Measurements from ENCODE around the gene LRRC7. TPM values are rescaled to one million over a fixed set of nuclear protein-coding genes. Genes with fewer than 3 reads are reported as not detected.

Gene LRRC7
- polyA plus RNA-seq, 1 of the 3 experiments (the other 2 are of a cell fraction) = 0.02 TPM

DNA sequence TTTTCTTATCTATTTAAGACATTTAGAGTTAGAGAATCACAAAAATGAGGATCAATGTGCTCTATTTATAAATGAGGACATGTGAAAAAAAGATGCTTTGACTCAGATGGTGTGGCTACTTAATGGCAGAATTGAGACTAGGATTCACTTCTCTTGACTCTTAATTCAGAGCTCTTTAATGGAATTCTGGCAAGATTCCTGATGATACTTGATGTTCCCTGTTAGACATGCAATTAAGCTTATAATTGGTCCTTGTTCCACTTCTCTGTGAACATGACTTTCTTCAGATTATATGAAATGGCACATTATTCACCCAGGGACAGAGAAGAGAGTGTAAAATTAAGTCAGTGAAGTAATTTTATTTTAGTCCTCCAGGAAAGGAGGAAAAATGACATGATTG lies 165.3 kb downstream of the LRRC7 start:
- H3K4me1 ChIP-seq (ENCODE audit: control insufficient read depth in 1 of 2, insufficient read depth in 2 of 2, low read depth in 1 of 2, low read length in 1 of 2) = no peaks in the 10 kb centered on the region; a peak in 2 of 4 replicates
- ChIA-PET CTCF (no interaction called here), POLR2A (no interaction called here)
- DNase-seq = no peak
- no peak overlapping the region for H2AFZ ChIP-seq (ENCODE audit: low read depth)
- H4K20me1 ChIP-seq (ENCODE audit: insufficient read depth) = no peaks in the 10 kb centered on the region
- no peaks in the 10 kb centered on the region for H3K27me3 ChIP-seq (ENCODE audit: insufficient read depth)
- H3K9ac ChIP-seq = no peak overlapping the region
- TF ChIP-seq EP300 (IDR thresholded peaks at IDR 0.05; ENCODE audit: borderline replicate concordance in 1 of 2, low read depth in 1 of 2, low read length in 1 of 2) (no peak), NRF1 (IDR thresholded peaks at IDR 0.05; ENCODE audit: low read depth, low read length) (no peak), RAD21 (IDR thresholded peaks at IDR 0.05; ENCODE audit: low read length) (no peak), SMC3 (IDR thresholded peaks at IDR 0.05; ENCODE audit: low read depth, low read length) (no peak), TEAD4 (IDR thresholded peaks at IDR 0.05; ENCODE audit: borderline replicate concordance, insufficient read depth) (no peak), CTCF (IDR thresholded peaks at IDR 0.05) (no peak)
- TF ChIP-seq, protein P1, sequence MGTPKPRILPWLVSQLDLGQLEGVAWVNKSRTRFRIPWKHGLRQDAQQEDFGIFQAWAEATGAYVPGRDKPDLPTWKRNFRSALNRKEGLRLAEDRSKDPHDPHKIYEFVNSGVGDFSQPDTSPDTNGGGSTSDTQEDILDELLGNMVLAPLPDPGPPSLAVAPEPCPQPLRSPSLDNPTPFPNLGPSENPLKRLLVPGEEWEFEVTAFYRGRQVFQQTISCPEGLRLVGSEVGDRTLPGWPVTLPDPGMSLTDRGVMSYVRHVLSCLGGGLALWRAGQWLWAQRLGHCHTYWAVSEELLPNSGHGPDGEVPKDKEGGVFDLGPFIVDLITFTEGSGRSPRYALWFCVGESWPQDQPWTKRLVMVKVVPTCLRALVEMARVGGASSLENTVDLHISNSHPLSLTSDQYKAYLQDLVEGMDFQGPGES (IDR thresholded peaks at IDR 0.05; ENCODE audit: low read depth, low read length) = no peak
- H3K9me2 ChIP-seq = no peaks in the 10 kb centered on the region
- no peak overlapping the region for H3K27ac ChIP-seq (ENCODE audit: low read depth in 2 of 2, low read length in 1 of 2)
- no peaks in the 10 kb centered on the region for H3F3A ChIP-seq (replicated peaks; ENCODE audit: insufficient read depth)
- no peaks in the 10 kb centered on the region for H3K36me3 ChIP-seq (replicated peaks in 1 of 2; ENCODE audit: control insufficient read depth in 1 of 2, insufficient read depth in 2 of 2, low read length in 1 of 2)
- no peaks in the 10 kb centered on the region for H3K79me2 ChIP-seq (ENCODE audit: insufficient read depth)
- H3K4me2 ChIP-seq = no peak overlapping the region
- H3K4me3 ChIP-seq (ENCODE audit: low read depth in 2 of 2, low read length in 1 of 2) = no peak overlapping the region
- no peaks in the 10 kb centered on the region for H3K9me3 ChIP-seq

DNA sequence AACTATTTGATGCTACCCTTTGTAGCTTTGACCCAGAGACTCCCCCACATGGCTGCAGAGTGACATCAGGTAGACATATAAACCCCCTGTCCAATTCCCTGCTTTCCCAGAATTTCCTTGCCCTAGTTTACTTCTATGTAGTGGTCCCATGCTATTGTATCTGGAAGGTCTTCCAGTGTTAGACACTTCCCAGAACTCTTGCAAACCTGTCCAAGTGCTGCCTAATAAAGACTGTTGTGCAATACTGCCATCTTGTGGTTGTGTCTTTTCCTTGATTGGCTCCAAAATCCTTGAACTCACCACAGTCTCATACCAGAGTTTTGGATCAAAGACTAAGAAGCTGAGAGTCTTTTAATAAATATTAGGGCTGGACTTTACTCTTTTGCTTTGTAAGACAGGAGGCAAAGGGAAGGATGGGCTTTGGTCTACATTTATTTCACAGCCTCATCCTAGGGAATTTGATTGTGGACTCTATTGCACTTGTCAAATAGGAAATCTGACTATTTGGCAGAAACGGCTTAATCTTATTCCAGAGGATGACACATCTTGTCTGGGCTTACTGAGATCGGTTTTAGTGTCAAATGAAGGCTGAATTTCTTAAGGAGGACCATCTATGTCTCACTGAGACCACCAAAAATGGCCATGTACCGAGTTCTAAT lies 169.9 kb downstream of the LRRC7 start:
- 27% methylated on average over 3 of the region's 3 CpGs for WGBS (ENCODE audit: low lambda C conversion rate)
- Histone ChIP-seq H3K36me3 (replicated peaks in 1 of 2; ENCODE audit: control insufficient read depth in 1 of 2, insufficient read depth in 2 of 2, low read length in 1 of 2) (no peaks in the 10 kb centered on the region), H3K9me2 (no peaks in the 10 kb centered on the region), H3K27me3 (ENCODE audit: insufficient read depth) (no peaks in the 10 kb centered on the region), H2AFZ (ENCODE audit: low read depth) (no peak overlapping the region), H3K4me1 (ENCODE audit: control insufficient read depth in 1 of 2, insufficient read depth in 2 of 2, low read depth in 1 of 2, low read length in 1 of 2) (no peaks in the 10 kb centered on the region; a peak in 3 of 4 replicates), H3K27ac (ENCODE audit: low read depth in 2 of 2, low read length in 1 of 2) (no peak overlapping the region), H3K79me2 (ENCODE audit: insufficient read depth) (no peaks in the 10 kb centered on the region), H3K9ac (no peak overlapping the region), H3K4me2 (no peak overlapping the region), H4K20me1 (ENCODE audit: insufficient read depth) (no peaks in the 10 kb centered on the region), H3K4me3 (ENCODE audit: low read depth in 2 of 2, low read length in 1 of 2) (no peak overlapping the region), H3F3A (replicated peaks; ENCODE audit: insufficient read depth) (no peaks in the 10 kb centered on the region), H3K9me3 (no peaks in the 10 kb centered on the region)
- CTCF ChIA-PET = interaction anchor here (0.6 to 3.3 kb wide), 39 partner anchors 10 to 1611 kb away, joined by 3 to 25 read pairs (median 3); no protein-coding TSS in a partner anchor
- POLR2A ChIA-PET = no interaction called here
- peak; percentile 9 for DNase-seq
- TF ChIP-seq FOXM1 (IDR thresholded peaks at IDR 0.05; ENCODE audit: low read depth) (no peak), REST (IDR thresholded peaks at IDR 0.05; ENCODE audit: low read depth, low read length) (no peak), CTCF (IDR thresholded peaks at IDR 0.05) (peak; percentile 77), RAD21 (IDR thresholded peaks at IDR 0.05; ENCODE audit: low read length) (peak; percentile 95), SMC3 (IDR thresholded peaks at IDR 0.05; ENCODE audit: low read depth, low read length) (peak; percentile 85), NFIC (IDR thresholded peaks at IDR 0.05; ENCODE audit: borderline replicate concordance) (no peak)
- TF ChIP-seq, protein P2, sequence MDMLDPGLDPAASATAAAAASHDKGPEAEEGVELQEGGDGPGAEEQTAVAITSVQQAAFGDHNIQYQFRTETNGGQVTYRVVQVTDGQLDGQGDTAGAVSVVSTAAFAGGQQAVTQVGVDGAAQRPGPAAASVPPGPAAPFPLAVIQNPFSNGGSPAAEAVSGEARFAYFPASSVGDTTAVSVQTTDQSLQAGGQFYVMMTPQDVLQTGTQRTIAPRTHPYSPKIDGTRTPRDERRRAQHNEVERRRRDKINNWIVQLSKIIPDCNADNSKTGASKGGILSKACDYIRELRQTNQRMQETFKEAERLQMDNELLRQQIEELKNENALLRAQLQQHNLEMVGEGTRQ (IDR thresholded peaks at IDR 0.05; ENCODE audit: borderline replicate concordance, low read depth, low read length) = no peak

Data from SK-N-SH (cell line).